Heart left ventricle (tissue), 13 donors: ENCODE measurements around the gene PIK3R1.

Experiments used
- POLR2A ChIP-seq, 2 donors: fragments of 450-650 bp; IDR thresholded peaks; one replicate each; pipeline ENCODE4 v1.6.1; 2017; ENCODE audit warnings: antibody characterized with exemption in 2 of 2, mild to moderate bottlenecking in 2 of 2, moderate library complexity in 2 of 2
- TF ChIP-seq, protein P1 (sequence below), 12 donors: fragments of 200-600 bp; sonication (generic) in 4 of 12; IDR thresholded peaks; one replicate each; pipeline versions ENCODE4 v1.5.0 to v1.8.0; 2018 to 2022; ENCODE audit warnings: antibody characterized with exemption in 12 of 12, mild to moderate bottlenecking in 5 of 12
- donor health status: ischemic (EF 13 %, LVEDD 7.1; RV severe dilation, severe dysfunction).
- donor health status: DM: no; HTN: yes; CAD: no.
- donor health status: DM: no; HTN: no; CAD: no.
- donor health status: ischemic (EF 25% LVEDD 6.9; RV normal size, moderate dysfunction).
- donor health status: ischemic (EF 25% LVEDD 5.7; RV mildly dilated, moderate dysfunction).
- donor health status: ischemic (EF 35%, LVEDD 5.7; RV mildly dilated, moderate dysfunction).
- donor health status: nonischemic (EF 11% LVEDD 7.7; RV severe dilation, severe dysfunction).
- donor health status: DM: yes; HTN: yes; CAD: no.
- donor health status: PGD.
- donor health status: ischemic (EF 29% LVEDD 5.4; RV normal size, mild dysfunction).
- donor health status: nonischemic (EF 23%, LVEDD 6.1; RV moderate dilation, normal function).

DNA sequence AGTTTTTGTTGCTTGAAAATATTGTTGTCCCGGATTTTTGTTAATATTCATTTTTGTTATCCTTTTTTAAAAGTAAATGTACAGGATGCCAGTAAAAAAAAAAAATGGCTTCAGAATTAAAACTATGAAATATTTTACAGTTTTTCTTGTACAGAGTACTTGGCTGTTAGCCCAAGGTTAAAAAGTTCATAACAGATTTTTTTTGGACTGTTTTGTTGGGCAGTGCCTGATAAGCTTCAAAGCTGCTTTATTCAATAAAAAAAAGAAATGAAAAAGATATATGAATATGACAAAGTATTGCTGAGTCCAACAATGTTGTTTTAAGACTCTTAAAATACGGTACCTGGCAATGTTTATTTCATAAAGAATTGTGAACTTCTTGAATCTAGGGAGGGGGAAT is 82.9 kb downstream of the PIK3R1 start:
- TF ChIP-seq, protein P1, sequence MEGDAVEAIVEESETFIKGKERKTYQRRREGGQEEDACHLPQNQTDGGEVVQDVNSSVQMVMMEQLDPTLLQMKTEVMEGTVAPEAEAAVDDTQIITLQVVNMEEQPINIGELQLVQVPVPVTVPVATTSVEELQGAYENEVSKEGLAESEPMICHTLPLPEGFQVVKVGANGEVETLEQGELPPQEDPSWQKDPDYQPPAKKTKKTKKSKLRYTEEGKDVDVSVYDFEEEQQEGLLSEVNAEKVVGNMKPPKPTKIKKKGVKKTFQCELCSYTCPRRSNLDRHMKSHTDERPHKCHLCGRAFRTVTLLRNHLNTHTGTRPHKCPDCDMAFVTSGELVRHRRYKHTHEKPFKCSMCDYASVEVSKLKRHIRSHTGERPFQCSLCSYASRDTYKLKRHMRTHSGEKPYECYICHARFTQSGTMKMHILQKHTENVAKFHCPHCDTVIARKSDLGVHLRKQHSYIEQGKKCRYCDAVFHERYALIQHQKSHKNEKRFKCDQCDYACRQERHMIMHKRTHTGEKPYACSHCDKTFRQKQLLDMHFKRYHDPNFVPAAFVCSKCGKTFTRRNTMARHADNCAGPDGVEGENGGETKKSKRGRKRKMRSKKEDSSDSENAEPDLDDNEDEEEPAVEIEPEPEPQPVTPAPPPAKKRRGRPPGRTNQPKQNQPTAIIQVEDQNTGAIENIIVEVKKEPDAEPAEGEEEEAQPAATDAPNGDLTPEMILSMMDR (IDR thresholded peaks at IDR 0.05), result no peak
- no peak for TF ChIP-seq POLR2A (IDR thresholded peaks at IDR 0.05)
